HEK293 (cell line): ENCODE results near the gene GNB1.
A peak's percentile ranks its signal among the peaks of the same experiment; 100 is the strongest.

Source experiments
- CTCF ChIA-PET: fragments of 350-600 bp; formaldehyde crosslinking; extraction: SDS; loops from one replicate; lab custom pipeline; 2021; ENCODE audit warnings: antibody characterized with exemption; lab: Yijun Ruan, JAX
- POLR2A ChIA-PET: fragments of 300-600 bp; formaldehyde crosslinking; extraction: SDS; loops from one replicate; lab custom pipeline; 2020; ENCODE audit warnings: antibody characterized with exemption, inconsistent platforms; lab: Yijun Ruan, JAX
- H3K27ac ChIP-seq: fragments of 200-500 bp; sonication (Bioruptor generic); 2 replicates; pipeline ENCODE4 v1.5.1; 2014; ENCODE audit warnings: low read depth, low read length, control low read depth, inconsistent platforms; ENCODE audit errors: extremely low read depth
- H3K36me3 ChIP-seq, 2 experiments: fragments of 200-500 bp in 1 of 2; sonication (Bioruptor generic) in 1 of 2; 1 replicate in 1 of 2; 2 replicates in 1 of 2; pipeline ENCODE4 v1.5.1; 2014 to 2017; ENCODE audit warnings: inconsistent platforms in 2 of 2, low read length in 2 of 2; ENCODE audit not compliant: control insufficient read depth in 2 of 2, insufficient read depth in 1 of 2
- H3K4me1 ChIP-seq: fragments of 200-500 bp; sonication (Bioruptor generic); 2 replicates; pipeline ENCODE4 v1.5.1; 2014; ENCODE audit warnings: mild to moderate bottlenecking, low read length, inconsistent platforms; ENCODE audit not compliant: control insufficient read depth, insufficient read depth
- H3K4me3 ChIP-seq: 2 replicates; pipeline ENCODE4 v1.5.1; 2011; ENCODE audit warnings: low read depth, mild to moderate bottlenecking, control low read depth, low read length, moderate library complexity
- H3K9me3 ChIP-seq: fragments of 200-500 bp; sonication (Bioruptor generic); 2 replicates; pipeline ENCODE4 v1.5.1; 2014; ENCODE audit warnings: low read depth, low read length, inconsistent platforms; ENCODE audit not compliant: control insufficient read depth, insufficient read depth
- BCL11B ChIP-seq: fragments of 450-650 bp; formaldehyde crosslinking; IDR thresholded peaks from 2 replicates; pipeline ENCODE4 v1.5.1; 2016; ENCODE audit warnings: low read depth, missing biosample characterization, missing genetic modification characterization
- GLIS1 ChIP-seq: fragments of 450-650 bp; formaldehyde crosslinking; IDR thresholded peaks from 2 replicates; pipeline ENCODE4 v1.5.1; 2016; ENCODE audit warnings: missing biosample characterization, missing genetic modification characterization
- IKZF3 ChIP-seq: fragments of 450-650 bp; IDR thresholded peaks from 2 replicates; pipeline ENCODE4 v1.5.0; 2018; ENCODE audit warnings: missing biosample characterization, mild to moderate bottlenecking, missing genetic modification characterization, moderate library complexity
- MYNN ChIP-seq: fragments of 450-650 bp; formaldehyde crosslinking; IDR thresholded peaks from 2 replicates; pipeline ENCODE4 v1.5.1; 2016; ENCODE audit warnings: missing biosample characterization, missing genetic modification characterization, borderline replicate concordance
- OSR2 ChIP-seq: fragments of 450-650 bp; formaldehyde crosslinking; IDR thresholded peaks from 2 replicates; pipeline ENCODE4 v1.5.1; 2016; ENCODE audit warnings: missing biosample characterization, missing genetic modification characterization
- PRDM1 ChIP-seq: fragments of 450-650 bp; formaldehyde crosslinking; IDR thresholded peaks from 2 replicates; pipeline ENCODE4; 2016; ENCODE audit warnings: missing biosample characterization, missing genetic modification characterization
- SP7 ChIP-seq: fragments of 450-650 bp; formaldehyde crosslinking; IDR thresholded peaks from 2 replicates; pipeline ENCODE4 v1.5.1; 2016; ENCODE audit warnings: missing biosample characterization, missing genetic modification characterization
- TCF7L2 ChIP-seq: IDR thresholded peaks from 2 replicates; pipeline ENCODE4 v1.6.1; 2011; ENCODE audit warnings: low read depth, mild to moderate bottlenecking, inconsistent platforms, low read length, moderate library complexity, borderline replicate concordance
- TRIM28 ChIP-seq: IDR thresholded peaks from 2 replicates; pipeline ENCODE4 v1.6.1; 2011; ENCODE audit warnings: low read length, control low read depth, borderline replicate concordance
- YY2 ChIP-seq: fragments of 450-650 bp; formaldehyde crosslinking; IDR thresholded peaks from 2 replicates; pipeline ENCODE4 v1.5.1; 2016; ENCODE audit warnings: missing biosample characterization, missing genetic modification characterization
- ZBTB17 ChIP-seq: fragments of 450-650 bp; formaldehyde crosslinking; IDR thresholded peaks from 2 replicates; pipeline ENCODE4 v1.5.1; 2016; ENCODE audit warnings: missing biosample characterization, missing genetic modification characterization
- ZBTB8A ChIP-seq: fragments of 450-650 bp; formaldehyde crosslinking; IDR thresholded peaks from 2 replicates; pipeline ENCODE4 v1.5.1; 2016; ENCODE audit warnings: missing biosample characterization, missing genetic modification characterization
- ZIC2 ChIP-seq: fragments of 450-650 bp; formaldehyde crosslinking; IDR thresholded peaks from 2 replicates; pipeline ENCODE4 v1.5.1; 2016; ENCODE audit warnings: missing biosample characterization, missing genetic modification characterization
- ZNF175 ChIP-seq: fragments of 450-650 bp; formaldehyde crosslinking; IDR thresholded peaks from 2 replicates; pipeline ENCODE4 v1.5.1; 2016; ENCODE audit warnings: missing biosample characterization, missing genetic modification characterization
- ZNF366 ChIP-seq: fragments of 450-650 bp; formaldehyde crosslinking; conservative IDR thresholded peaks from 2 replicates; pipeline ENCODE4 v1.5.1; 2016; ENCODE audit warnings: missing biosample characterization, missing genetic modification characterization
- ZNF596 ChIP-seq: fragments of 450-650 bp; IDR thresholded peaks from 2 replicates; pipeline ENCODE4 v1.5.0; 2018; ENCODE audit warnings: missing biosample characterization, mild to moderate bottlenecking, missing genetic modification characterization, moderate library complexity
- ZNF600 ChIP-seq: fragments of 450-650 bp; formaldehyde crosslinking; IDR thresholded peaks from 2 replicates; pipeline ENCODE4 v1.5.1; 2016; ENCODE audit warnings: missing biosample characterization, missing genetic modification characterization
- ZNF677 ChIP-seq: fragments of 450-650 bp; IDR thresholded peaks from 2 replicates; pipeline ENCODE4 v1.5.0; 2018; ENCODE audit warnings: missing biosample characterization, mild to moderate bottlenecking, missing genetic modification characterization, moderate library complexity
- ZSCAN16 ChIP-seq: fragments of 450-650 bp; formaldehyde crosslinking; IDR thresholded peaks from 2 replicates; pipeline ENCODE4 v1.5.1; 2016; ENCODE audit warnings: missing biosample characterization, missing genetic modification characterization
- ZSCAN30 ChIP-seq: fragments of 450-650 bp; IDR thresholded peaks from 2 replicates; pipeline ENCODE4 v1.5.1; 2018; ENCODE audit warnings: missing biosample characterization, mild to moderate bottlenecking, missing genetic modification characterization, moderate library complexity
- ZXDB ChIP-seq: fragments of 450-650 bp; formaldehyde crosslinking; IDR thresholded peaks from 2 replicates; pipeline ENCODE4 v1.5.1; 2016; ENCODE audit warnings: missing biosample characterization, missing genetic modification characterization
- TF ChIP-seq, protein P1 (sequence below): fragments of 450-650 bp; formaldehyde crosslinking; IDR thresholded peaks from 2 replicates; pipeline ENCODE4 v1.5.1; 2016; ENCODE audit warnings: missing biosample characterization, missing genetic modification characterization
- TF ChIP-seq, protein P2 (sequence below): fragments of 450-650 bp; formaldehyde crosslinking; IDR thresholded peaks from 2 replicates; pipeline ENCODE4 v1.5.1; 2016; ENCODE audit warnings: missing biosample characterization, missing genetic modification characterization, low read depth
- TF ChIP-seq, protein P3 (sequence below): fragments of 450-650 bp; formaldehyde crosslinking; IDR thresholded peaks from 2 replicates; pipeline ENCODE4 v1.5.1; 2016; ENCODE audit warnings: missing biosample characterization, missing genetic modification characterization
- TF ChIP-seq, protein P4 (sequence below): fragments of 450-650 bp; formaldehyde crosslinking; IDR thresholded peaks from 2 replicates; pipeline ENCODE4 v1.5.1; 2016; ENCODE audit warnings: missing biosample characterization, missing genetic modification characterization
- TF ChIP-seq, protein P5 (sequence below): fragments of 450-650 bp; formaldehyde crosslinking; IDR thresholded peaks from 2 replicates; pipeline ENCODE4 v1.5.1; 2017; ENCODE audit warnings: missing biosample characterization, missing genetic modification characterization
- TF ChIP-seq, protein P6 (sequence below): fragments of 450-650 bp; formaldehyde crosslinking; IDR thresholded peaks from 2 replicates; pipeline ENCODE4 v1.5.1; 2017; ENCODE audit warnings: missing biosample characterization, missing genetic modification characterization

Gene GNB1

DNA sequence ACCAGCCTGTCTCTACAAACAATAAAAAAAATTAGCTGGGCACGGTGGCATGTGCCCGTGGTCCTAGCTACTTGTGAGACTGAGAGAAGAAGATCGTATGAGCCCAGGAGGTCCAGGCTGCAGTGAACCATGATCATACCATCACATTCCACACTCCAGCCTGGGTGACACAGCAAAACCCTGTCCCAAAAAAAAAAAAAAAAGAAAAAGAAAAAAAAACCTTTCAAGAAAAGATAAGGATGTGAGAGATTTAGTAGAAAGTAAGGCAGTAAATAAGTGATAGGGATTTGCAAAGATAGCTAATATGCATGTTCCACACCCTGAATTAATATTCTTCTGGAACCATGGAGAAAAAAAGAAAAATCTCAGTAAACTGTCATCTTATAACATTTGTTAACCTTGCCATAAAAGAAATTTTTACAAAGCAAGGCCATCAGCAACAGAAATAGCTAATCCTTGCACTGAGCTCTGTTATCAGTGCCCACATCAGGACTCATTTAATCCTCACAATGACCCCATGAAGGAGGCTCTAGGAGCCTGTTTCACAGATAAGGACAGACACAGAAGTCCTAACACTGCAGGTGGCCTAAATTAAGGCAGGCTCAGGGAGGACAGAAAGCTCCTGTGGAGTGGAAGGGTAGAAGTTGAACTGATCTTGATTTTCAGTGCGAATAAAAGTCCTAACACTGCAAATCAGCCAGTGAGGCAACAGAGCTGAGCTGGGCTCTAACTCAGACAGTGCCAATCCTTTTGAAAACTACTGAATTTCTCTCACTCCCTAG lies 7.6 kb downstream of the GNB1 start:
- ChIA-PET CTCF (interaction anchor here (0.6 to 1.4 kb wide), 3 partner anchors 25 to 136 kb away, joined by 3 to 4 read pairs (median 4); partner anchors contain the start of gene GABRD), POLR2A (interaction anchor here (0.6 to 1.2 kb wide), 8 partner anchors 10 to 300 kb away, joined by 3 to 7 read pairs (median 4); no protein-coding TSS in a partner anchor)
- H3K4me1 ChIP-seq, result peaks cover 9% of the 10 kb centered on the region
- H3K4me3 ChIP-seq, result no peak overlapping the region
- H3K27ac ChIP-seq, result peak overlapping the region; percentile 25
- no peaks in the 10 kb centered on the region for H3K9me3 ChIP-seq
- peaks cover 3 to 14% of the 10 kb centered on the region in 2 experiments; a peak in 2 of 3 replicates for H3K36me3 ChIP-seq
- TF ChIP-seq GLIS1 (tag by site-specific recombination), result peak; percentile 85
- TF ChIP-seq SP7 (tag by site-specific recombination), result peak; percentile 68
- TF ChIP-seq OSR2, result peak; percentile 94
- 0 out of 2 replicates have a peak, but pooled peaks have one; percentile 23 for TF ChIP-seq ZNF366
- TF ChIP-seq, protein P1, sequence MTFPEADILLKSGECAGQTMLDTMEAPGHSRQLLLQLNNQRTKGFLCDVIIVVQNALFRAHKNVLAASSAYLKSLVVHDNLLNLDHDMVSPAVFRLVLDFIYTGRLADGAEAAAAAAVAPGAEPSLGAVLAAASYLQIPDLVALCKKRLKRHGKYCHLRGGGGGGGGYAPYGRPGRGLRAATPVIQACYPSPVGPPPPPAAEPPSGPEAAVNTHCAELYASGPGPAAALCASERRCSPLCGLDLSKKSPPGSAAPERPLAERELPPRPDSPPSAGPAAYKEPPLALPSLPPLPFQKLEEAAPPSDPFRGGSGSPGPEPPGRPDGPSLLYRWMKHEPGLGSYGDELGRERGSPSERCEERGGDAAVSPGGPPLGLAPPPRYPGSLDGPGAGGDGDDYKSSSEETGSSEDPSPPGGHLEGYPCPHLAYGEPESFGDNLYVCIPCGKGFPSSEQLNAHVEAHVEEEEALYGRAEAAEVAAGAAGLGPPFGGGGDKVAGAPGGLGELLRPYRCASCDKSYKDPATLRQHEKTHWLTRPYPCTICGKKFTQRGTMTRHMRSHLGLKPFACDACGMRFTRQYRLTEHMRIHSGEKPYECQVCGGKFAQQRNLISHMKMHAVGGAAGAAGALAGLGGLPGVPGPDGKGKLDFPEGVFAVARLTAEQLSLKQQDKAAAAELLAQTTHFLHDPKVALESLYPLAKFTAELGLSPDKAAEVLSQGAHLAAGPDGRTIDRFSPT, result 0 out of 2 replicates have a peak, but pooled peaks have one; percentile 28
- TF ChIP-seq ZIC2, result peak; percentile 91
- TF ChIP-seq ZNF175, result no peak
- TF ChIP-seq ZXDB (tag by site-specific recombination), result 0 out of 2 replicates have a peak, but pooled peaks have one; percentile 26
- TF ChIP-seq, protein P2, sequence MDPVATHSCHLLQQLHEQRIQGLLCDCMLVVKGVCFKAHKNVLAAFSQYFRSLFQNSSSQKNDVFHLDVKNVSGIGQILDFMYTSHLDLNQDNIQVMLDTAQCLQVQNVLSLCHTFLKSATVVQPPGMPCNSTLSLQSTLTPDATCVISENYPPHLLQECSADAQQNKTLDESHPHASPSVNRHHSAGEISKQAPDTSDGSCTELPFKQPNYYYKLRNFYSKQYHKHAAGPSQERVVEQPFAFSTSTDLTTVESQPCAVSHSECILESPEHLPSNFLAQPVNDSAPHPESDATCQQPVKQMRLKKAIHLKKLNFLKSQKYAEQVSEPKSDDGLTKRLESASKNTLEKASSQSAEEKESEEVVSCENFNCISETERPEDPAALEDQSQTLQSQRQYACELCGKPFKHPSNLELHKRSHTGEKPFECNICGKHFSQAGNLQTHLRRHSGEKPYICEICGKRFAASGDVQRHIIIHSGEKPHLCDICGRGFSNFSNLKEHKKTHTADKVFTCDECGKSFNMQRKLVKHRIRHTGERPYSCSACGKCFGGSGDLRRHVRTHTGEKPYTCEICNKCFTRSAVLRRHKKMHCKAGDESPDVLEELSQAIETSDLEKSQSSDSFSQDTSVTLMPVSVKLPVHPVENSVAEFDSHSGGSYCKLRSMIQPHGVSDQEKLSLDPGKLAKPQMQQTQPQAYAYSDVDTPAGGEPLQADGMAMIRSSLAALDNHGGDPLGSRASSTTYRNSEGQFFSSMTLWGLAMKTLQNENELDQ (tag by site-specific recombination), result no peak
- TF ChIP-seq ZSCAN30 (tag by site-specific recombination), result 0 out of 2 replicates have a peak, but pooled peaks have one; percentile 57
- 0 out of 2 replicates have a peak, but pooled peaks have one; percentile 56 for TF ChIP-seq ZNF596 (tag by site-specific recombination)
- TF ChIP-seq, protein P3, sequence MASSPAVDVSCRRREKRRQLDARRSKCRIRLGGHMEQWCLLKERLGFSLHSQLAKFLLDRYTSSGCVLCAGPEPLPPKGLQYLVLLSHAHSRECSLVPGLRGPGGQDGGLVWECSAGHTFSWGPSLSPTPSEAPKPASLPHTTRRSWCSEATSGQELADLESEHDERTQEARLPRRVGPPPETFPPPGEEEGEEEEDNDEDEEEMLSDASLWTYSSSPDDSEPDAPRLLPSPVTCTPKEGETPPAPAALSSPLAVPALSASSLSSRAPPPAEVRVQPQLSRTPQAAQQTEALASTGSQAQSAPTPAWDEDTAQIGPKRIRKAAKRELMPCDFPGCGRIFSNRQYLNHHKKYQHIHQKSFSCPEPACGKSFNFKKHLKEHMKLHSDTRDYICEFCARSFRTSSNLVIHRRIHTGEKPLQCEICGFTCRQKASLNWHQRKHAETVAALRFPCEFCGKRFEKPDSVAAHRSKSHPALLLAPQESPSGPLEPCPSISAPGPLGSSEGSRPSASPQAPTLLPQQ (tag by site-specific recombination), result peak; percentile 62; the same call in 1 of the 2 replicates
- TF ChIP-seq YY2 (tag by site-specific recombination), result no peak
- peak; percentile 74 for TF ChIP-seq TCF7L2
- TF ChIP-seq, protein P4, sequence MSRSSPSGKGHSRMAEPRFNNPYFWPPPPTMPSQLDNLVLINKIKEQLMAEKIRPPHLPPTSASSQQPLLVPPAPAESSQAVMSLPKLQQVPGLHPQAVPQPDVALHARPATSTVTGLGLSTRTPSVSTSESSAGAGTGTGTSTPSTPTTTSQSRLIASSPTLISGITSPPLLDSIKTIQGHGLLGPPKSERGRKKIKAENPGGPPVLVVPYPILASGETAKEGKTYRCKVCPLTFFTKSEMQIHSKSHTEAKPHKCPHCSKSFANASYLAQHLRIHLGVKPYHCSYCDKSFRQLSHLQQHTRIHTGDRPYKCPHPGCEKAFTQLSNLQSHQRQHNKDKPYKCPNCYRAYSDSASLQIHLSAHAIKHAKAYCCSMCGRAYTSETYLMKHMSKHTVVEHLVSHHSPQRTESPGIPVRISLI (tag by site-specific recombination), result peak; percentile 76; the same call in 1 of the 2 replicates
- no peak for TF ChIP-seq BCL11B
- TF ChIP-seq ZNF677 (tag by site-specific recombination), result no peak
- TF ChIP-seq IKZF3 (tag by site-specific recombination), result peak; percentile 67; the same call in 1 of the 2 replicates
- TF ChIP-seq, protein P5, sequence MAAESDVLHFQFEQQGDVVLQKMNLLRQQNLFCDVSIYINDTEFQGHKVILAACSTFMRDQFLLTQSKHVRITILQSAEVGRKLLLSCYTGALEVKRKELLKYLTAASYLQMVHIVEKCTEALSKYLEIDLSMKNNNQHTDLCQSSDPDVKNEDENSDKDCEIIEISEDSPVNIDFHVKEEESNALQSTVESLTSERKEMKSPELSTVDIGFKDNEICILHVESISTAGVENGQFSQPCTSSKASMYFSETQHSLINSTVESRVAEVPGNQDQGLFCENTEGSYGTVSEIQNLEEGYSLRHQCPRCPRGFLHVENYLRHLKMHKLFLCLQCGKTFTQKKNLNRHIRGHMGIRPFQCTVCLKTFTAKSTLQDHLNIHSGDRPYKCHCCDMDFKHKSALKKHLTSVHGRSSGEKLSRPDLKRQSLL (tag by site-specific recombination), result peak; percentile 76
- TF ChIP-seq PRDM1 (tag by site-specific recombination), result peak; percentile 55; the same call in 1 of the 2 replicates
- peak; percentile 96 for TF ChIP-seq TRIM28
- TF ChIP-seq ZNF600 (tag by site-specific recombination), result 0 out of 2 replicates have a peak, but pooled peaks have one; percentile 30
- TF ChIP-seq ZSCAN16, result peak; percentile 97
- TF ChIP-seq MYNN (tag by site-specific recombination), result peak; percentile 78
- peak; percentile 58 for TF ChIP-seq ZBTB17 (tag by site-specific recombination)
- TF ChIP-seq ZBTB8A (tag by site-specific recombination), result peak; percentile 87
- TF ChIP-seq, protein P6, sequence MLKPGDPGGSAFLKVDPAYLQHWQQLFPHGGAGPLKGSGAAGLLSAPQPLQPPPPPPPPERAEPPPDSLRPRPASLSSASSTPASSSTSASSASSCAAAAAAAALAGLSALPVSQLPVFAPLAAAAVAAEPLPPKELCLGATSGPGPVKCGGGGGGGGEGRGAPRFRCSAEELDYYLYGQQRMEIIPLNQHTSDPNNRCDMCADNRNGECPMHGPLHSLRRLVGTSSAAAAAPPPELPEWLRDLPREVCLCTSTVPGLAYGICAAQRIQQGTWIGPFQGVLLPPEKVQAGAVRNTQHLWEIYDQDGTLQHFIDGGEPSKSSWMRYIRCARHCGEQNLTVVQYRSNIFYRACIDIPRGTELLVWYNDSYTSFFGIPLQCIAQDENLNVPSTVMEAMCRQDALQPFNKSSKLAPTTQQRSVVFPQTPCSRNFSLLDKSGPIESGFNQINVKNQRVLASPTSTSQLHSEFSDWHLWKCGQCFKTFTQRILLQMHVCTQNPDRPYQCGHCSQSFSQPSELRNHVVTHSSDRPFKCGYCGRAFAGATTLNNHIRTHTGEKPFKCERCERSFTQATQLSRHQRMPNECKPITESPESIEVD (tag by site-specific recombination), result peak; percentile 92
